GM23248 (cell line): Measurements from ENCODE around the gene ADORA1. TPM values are rescaled to one million over a fixed set of nuclear protein-coding genes. Genes with fewer than 3 reads are reported as not detected.

Experiments used
- DNase-seq: peaks from one replicate; pipeline ENCODE4 v3.0.0-alpha.2; 2015
- H2AFZ ChIP-seq: fragments of 200-600 bp; sonication (generic); 2 replicates; pipeline ENCODE4 v1.6.1; 2016; ENCODE audit warnings: antibody characterized with exemption
- H3F3A ChIP-seq: fragments of 200-600 bp; sonication (generic); 2 replicates; pipeline ENCODE4 v1.6.1; 2016; ENCODE audit warnings: mild to moderate bottlenecking, antibody characterized with exemption, mixed run types; ENCODE audit not compliant: insufficient read depth
- H3K27ac ChIP-seq: fragments of 200-600 bp; sonication (generic); 2 replicates; pipeline ENCODE4 v1.5.1; 2016; ENCODE audit warnings: mild to moderate bottlenecking
- H3K27me3 ChIP-seq: fragments of 200-600 bp; sonication (generic); replicated peaks from 2 replicates; pipeline ENCODE4 v1.6.1; 2016; ENCODE audit warnings: mild to moderate bottlenecking; ENCODE audit not compliant: insufficient read depth
- H3K36me3 ChIP-seq: fragments of 200-600 bp; sonication (generic); 2 replicates; pipeline ENCODE4 v1.6.1; 2016; ENCODE audit warnings: low read depth, mild to moderate bottlenecking
- H3K4me1 ChIP-seq: fragments of 200-600 bp; sonication (generic); 2 replicates; pipeline ENCODE4 v1.6.1; 2016; ENCODE audit warnings: mild to moderate bottlenecking; ENCODE audit not compliant: insufficient read depth
- H3K4me2 ChIP-seq: fragments of 200-600 bp; sonication (generic); one replicate; pipeline ENCODE4 v1.6.1; 2016; ENCODE audit warnings: mild to moderate bottlenecking; ENCODE audit not compliant: unreplicated experiment
- H3K4me3 ChIP-seq: fragments of 200-600 bp; sonication (generic); 2 replicates; pipeline ENCODE4 v1.5.1; 2016; ENCODE audit warnings: mild to moderate bottlenecking
- H3K79me2 ChIP-seq: fragments of 200-600 bp; sonication (generic); 2 replicates; pipeline ENCODE4 v1.6.1; 2016; ENCODE audit warnings: mild to moderate bottlenecking; ENCODE audit not compliant: insufficient read depth
- H3K9ac ChIP-seq: fragments of 200-600 bp; sonication (generic); 2 replicates; pipeline ENCODE4 v1.6.1; 2016; ENCODE audit warnings: mild to moderate bottlenecking
- H3K9me2 ChIP-seq: fragments of 200-600 bp; sonication (generic); 2 replicates; pipeline ENCODE4 v1.6.1; 2016; ENCODE audit warnings: mixed run types, mild to moderate bottlenecking, moderate library complexity; ENCODE audit not compliant: insufficient read depth
- H3K9me3 ChIP-seq: fragments of 200-600 bp; sonication (generic); one replicate; pipeline ENCODE4 v1.6.1; 2017; ENCODE audit warnings: low read depth
- H4K20me1 ChIP-seq: fragments of 200-600 bp; sonication (generic); 2 replicates; pipeline ENCODE4 v1.6.0; 2016; ENCODE audit not compliant: insufficient read depth
- EZH2 ChIP-seq: fragments of 200-600 bp; sonication (generic); IDR thresholded peaks from 2 replicates; pipeline ENCODE4 v1.6.1; 2018; ENCODE audit warnings: antibody characterized with exemption, mild to moderate bottlenecking; ENCODE audit not compliant: insufficient read depth, poor library complexity, severe bottlenecking
- EZH2phosphoT487 ChIP-seq: fragments of 200-600 bp; sonication (generic); IDR thresholded peaks from 2 replicates; pipeline ENCODE4 v1.6.1; 2018; ENCODE audit warnings: antibody characterized with exemption, moderate library complexity, mild to moderate bottlenecking, low read depth; ENCODE audit not compliant: insufficient read depth
- WGBS, 2 experiments: methylation state at CpG; one replicate each; pipeline ENCODE4 v1.1.6; 2015 to 2017; ENCODE audit warnings: low lambda C conversion rate in 2 of 2, low coverage in 1 of 2; ENCODE audit errors: missing lambda C conversion rate in 2 of 2; 5-methylcytosine and 5-hydroxymethylcytosine counted together
- in situ Hi-C: fragments of 300-500 bp; cut with MboI; formaldehyde crosslinking; loops from 2 replicates; pipeline ENCODE4 v1.15.0; 2020
- polyA plus RNA-seq: library from polyadenylated mRNA; unstranded; fragments of >200 nt; fragmentation: Nextera tagmentation; extraction: Ambion mirVana; gene quantifications from 2 replicates; pipeline ENCODE4 v1.2.1, GENCODE V29; 2016
- total RNA-seq: library from RNA; depleted of rRNA; stranded (reverse); fragments of >200 nt; shearing (Covaris generic); gene quantifications from 2 replicates; pipeline ENCODE4 v1.2.3, GENCODE V29; 2014

The ADORA1 gene
- total and polyA plus RNA-seq, 2 experiments from 2014 or later = 2.2 to 5.8 TPM

- Histone ChIP-seq H3K9me3 (no peaks in the 10 kb centered on the region), H3K9ac (peak overlapping the region; percentile 19; the same call in 1 of the 2 replicates), H3K4me1 (peaks cover 16% of the 10 kb centered on the region), H3K27ac (no peak overlapping the region), H3K4me2 (peak overlapping the region; percentile 88), H4K20me1 (no peaks in the 10 kb centered on the region), H3K36me3 (no peaks in the 10 kb centered on the region), H3K4me3 (peak overlapping the region; percentile 72), H2AFZ (peak overlapping the region; percentile 86), H3F3A (peaks cover 7% of the 10 kb centered on the region; the same call in 1 of the 2 replicates), H3K9me2 (no peaks in the 10 kb centered on the region), H3K27me3 (peaks cover 7% of the 10 kb centered on the region; the same call in 1 of the 2 replicates), H3K79me2 (no peaks in the 10 kb centered on the region)
- in situ Hi-C loops = no loop called here
- DNase-seq = peak; percentile 58
- 18 to 21% methylated on average over 11 to 12 of the region's 12 CpGs for WGBS, 2 experiments
- no peak for TF ChIP-seq EZH2phosphoT487
- no peak for TF ChIP-seq EZH2
Measured at GRCh38 chr1:203126866-203127665, 460 bp upstream of the ADORA1 start.

GRCh38 chr1:203128431-203128715 is 847 bp downstream of the ADORA1 start:
- Histone ChIP-seq H3K9ac (no peak overlapping the region), H3K9me3 (no peaks in the 10 kb centered on the region), H3F3A (peaks cover 7% of the 10 kb centered on the region; the same call in 1 of the 2 replicates), H4K20me1 (no peaks in the 10 kb centered on the region), H3K9me2 (no peaks in the 10 kb centered on the region), H3K27ac (no peak overlapping the region), H3K4me1 (peaks cover 16% of the 10 kb centered on the region), H3K27me3 (peaks cover 5% of the 10 kb centered on the region; the same call in 1 of the 2 replicates), H3K4me2 (peak overlapping the region; percentile 88), H3K36me3 (no peaks in the 10 kb centered on the region), H3K4me3 (peak overlapping the region; percentile 72), H3K79me2 (no peaks in the 10 kb centered on the region), H2AFZ (peak overlapping the region; percentile 86)
- no peak for DNase-seq
- WGBS, 2 experiments = 65 to 76% methylated on average over 7 of the region's 7 CpGs
- no peak for TF ChIP-seq EZH2phosphoT487
- TF ChIP-seq EZH2 = no peak
- in situ Hi-C loops = no loop called here

- Histone ChIP-seq H3F3A (peaks cover 7% of the 10 kb centered on the region; the same call in 1 of the 2 replicates), H2AFZ (no peak overlapping the region), H3K27me3 (peaks cover under 1% of the 10 kb centered on the region; the same call in 1 of the 2 replicates), H3K36me3 (no peaks in the 10 kb centered on the region), H3K9ac (no peak overlapping the region), H3K4me1 (peaks cover 16% of the 10 kb centered on the region), H3K9me3 (no peaks in the 10 kb centered on the region), H3K4me2 (no peak overlapping the region), H3K27ac (no peak overlapping the region), H3K79me2 (no peaks in the 10 kb centered on the region), H3K4me3 (no peak overlapping the region), H4K20me1 (no peaks in the 10 kb centered on the region), H3K9me2 (no peaks in the 10 kb centered on the region)
- WGBS, 2 experiments = 89 to 94% methylated on average over 25 to 29 of the region's 29 CpGs
- in situ Hi-C loops = no loop called here
- no peak for DNase-seq
- TF ChIP-seq EZH2phosphoT487 (no peak), EZH2 (no peak)
Measured at GRCh38 chr1:203128716-203129500, 1.4 kb downstream of the ADORA1 start.

- no peaks in the 10 kb centered on the region for H3K79me2 ChIP-seq
- 35 to 40% methylated on average over 7 of the region's 7 CpGs for WGBS, 2 experiments
- no peak overlapping the region for H3K4me2 ChIP-seq
- no peak overlapping the region for H3K4me3 ChIP-seq
- no peaks in the 10 kb centered on the region for H4K20me1 ChIP-seq
- no peaks in the 10 kb centered on the region for H3K9me2 ChIP-seq
- TF ChIP-seq EZH2phosphoT487 = no peak
- TF ChIP-seq EZH2 = no peak
- peak; percentile 11 for DNase-seq
- H3K9ac ChIP-seq = no peak overlapping the region
- H3K9me3 ChIP-seq = no peaks in the 10 kb centered on the region
- peaks cover 7% of the 10 kb centered on the region; the same call in 1 of the 2 replicates for H3F3A ChIP-seq
- H3K27ac ChIP-seq = no peak overlapping the region
- in situ Hi-C loops = no loop called here
- peaks cover 16% of the 10 kb centered on the region for H3K4me1 ChIP-seq
- H2AFZ ChIP-seq = no peak overlapping the region
- H3K27me3 ChIP-seq = no peaks in the 10 kb centered on the region
- no peaks in the 10 kb centered on the region for H3K36me3 ChIP-seq
Measured at GRCh38 chr1:203129501-203130231, 2.1 kb downstream of the ADORA1 start.
